HuH-7 (cell line): ENCODE measurements around the gene PGS1.
"Not testable (repeated sequence)": the region's sequence is repeated elsewhere in the genome, so short reads cannot be mapped to it uniquely, and the experiment has no call there.

Experiments used
- DNase-seq: peaks from one replicate; pipeline ENCODE4 v3.0.0; 2011; ENCODE audit warnings: low spot score

The PGS1 gene

GRCh38 chr17:78378225-78379130 lies at the start of gene PGS1:
PGS1 (plus strand) TSS chr17:78378649; CDS start chr17:78378666, 17 bp downstream.
- DNase-seq: peak; percentile 80

- no peak for DNase-seq
These were observed 49.0 kb upstream of the PGS1 start for GRCh38 chr17:78329263-78330059.

GRCh38 chr17:78330570-78331224 lies 47.8 kb upstream of the PGS1 start:
- DNase-seq: no peak

GRCh38 chr17:78331355-78331754 lies 47.1 kb upstream of the PGS1 start:
- DNase-seq: not testable (repeated sequence)

- DNase-seq: no peak
These were observed 45.5 kb upstream of the PGS1 start for GRCh38 chr17:78332991-78333390.

- no peak for DNase-seq
These were observed 43.2 kb upstream of the PGS1 start for GRCh38 chr17:78335209-78335608.

GRCh38 chr17:78337244-78338109 lies 41.0 kb upstream of the PGS1 start:
- DNase-seq: no peak

GRCh38 chr17:78338486-78339259 lies 39.8 kb upstream of the PGS1 start:
- DNase-seq: no peak

- no peak for DNase-seq
These were observed 38.1 kb upstream of the PGS1 start for GRCh38 chr17:78340183-78340955.

- DNase-seq: peak; percentile 76
These were observed 36.6 kb upstream of the PGS1 start for GRCh38 chr17:78341559-78342448.

- DNase-seq: no peak
These were observed 35.8 kb upstream of the PGS1 start for GRCh38 chr17:78342449-78343186.

GRCh38 chr17:78343187-78343542 lies 35.3 kb upstream of the PGS1 start:
- no peak for DNase-seq

GRCh38 chr17:78343543-78344201 lies 34.8 kb upstream of the PGS1 start:
- DNase-seq: no peak

- no peak for DNase-seq
These were observed 33.8 kb upstream of the PGS1 start for GRCh38 chr17:78344666-78345065.

GRCh38 chr17:78345172-78345571 lies 33.3 kb upstream of the PGS1 start:
- no peak for DNase-seq

- DNase-seq: no peak
These were observed 32.5 kb upstream of the PGS1 start for GRCh38 chr17:78345791-78346494.

GRCh38 chr17:78346605-78347250 lies 31.7 kb upstream of the PGS1 start:
- DNase-seq: no peak
